Epithelial cell of proximal tubule (primary cell): ENCODE results near the gene MTCL3.
A peak's percentile ranks its signal among the peaks of the same experiment; 100 is the strongest.

Experiments used
- DNase-seq: peaks from one replicate; pipeline ENCODE4 v3.0.0-alpha.2; 2011; ENCODE audit warnings: low read depth
- H3K4me3 ChIP-seq: 2 replicates; pipeline ENCODE4 v1.5.1; 2011; ENCODE audit warnings: low read depth, mild to moderate bottlenecking, low read length
- CTCF ChIP-seq: conservative IDR thresholded peaks from 2 replicates; pipeline ENCODE4 v1.5.1; 2012; ENCODE audit warnings: low read depth, mild to moderate bottlenecking, low read length

The MTCL3 gene

GRCh38 chr6:127463056-127463455 lies 56.1 kb downstream of the MTCL3 start:
- DNase-seq, result no peak
- no peak for TF ChIP-seq CTCF

GRCh38 chr6:127462376-127462775 lies 56.8 kb downstream of the MTCL3 start:
- no peak for DNase-seq
- no peak overlapping the region for H3K4me3 ChIP-seq
- peak; percentile 33 for TF ChIP-seq CTCF

More at GRCh38 chr6:127463056-127463455, 56.1 kb downstream of the MTCL3 start:
- H3K4me3 ChIP-seq, result no peak overlapping the region

GRCh38 chr6:127460465-127460864 lies 58.7 kb downstream of the MTCL3 start:
- DNase-seq, result no peak
- TF ChIP-seq CTCF, result no peak
- no peak overlapping the region for H3K4me3 ChIP-seq

GRCh38 chr6:127459231-127459641 lies 59.9 kb downstream of the MTCL3 start, which contains the start of gene KIAA0408:
KIAA0408 (minus strand) TSS chr6:127459389; CDS start chr6:127453981, 5,408 bp downstream.
- DNase-seq, result no peak
- H3K4me3 ChIP-seq, result no peak within 1 kb of the TSS
- no peak for TF ChIP-seq CTCF

GRCh38 chr6:127458817-127459216 lies 60.3 kb downstream of the MTCL3 start:
- H3K4me3 ChIP-seq, result no peak overlapping the region
- TF ChIP-seq CTCF, result no peak
- no peak for DNase-seq

- no peak overlapping the region for H3K4me3 ChIP-seq
- no peak for TF ChIP-seq CTCF
- DNase-seq, result no peak
Observed at GRCh38 chr6:127458222-127458621, 60.9 kb downstream of the MTCL3 start.

- H3K4me3 ChIP-seq, result no peak overlapping the region
- DNase-seq, result peak; percentile 23
- TF ChIP-seq CTCF, result no peak
Observed at GRCh38 chr6:127457456-127458064, 61.6 kb downstream of the MTCL3 start.
